Heart right ventricle (tissue), 16 donors: ENCODE data around the gene GPAT2. TPM values are rescaled to one million over a fixed set of nuclear protein-coding genes. Genes with fewer than 3 reads are reported as not detected.
"Not testable (repeated sequence)": the region's sequence is repeated elsewhere in the genome, so short reads cannot be mapped to it uniquely, and the experiment has no call there.

Experiments used
- ATAC-seq, 8 donors: fragments of 200-7000 bp; cut with Tn5 transposase; one replicate each; pipeline ENCODE4 v1.9.1; 2020; ENCODE audit warnings: mild to moderate bottlenecking in 8 of 8, moderate library complexity in 8 of 8, moderate number of reproducible peaks in 1 of 8
- DNase-seq, 2 donors: peaks; one replicate each; pipeline ENCODE4 v3.0.0-alpha.2; 2020
- H3K27ac ChIP-seq, 10 donors: fragments of 200-600 bp; sonication (generic) in 2 of 10; one replicate each; pipeline versions ENCODE4 v1.5.0 to v1.8.0; 2020 to 2022; ENCODE audit warnings: mild to moderate bottlenecking in 3 of 10
- H3K27me3 ChIP-seq, 7 donors: fragments of 200-600 bp; one replicate each; pipeline ENCODE4 v1.8.0; 2021 to 2022; ENCODE audit warnings: mild to moderate bottlenecking in 2 of 7
- H3K36me3 ChIP-seq, 9 donors: fragments of 200-600 bp; sonication (generic) in 1 of 9; one replicate each; pipeline versions ENCODE4 v1.5.0 to v1.8.0; 2020 to 2022; ENCODE audit warnings: mild to moderate bottlenecking in 2 of 9
- H3K4me1 ChIP-seq, 9 donors: fragments of 200-600 bp; sonication (generic) in 1 of 9; one replicate each; pipeline versions ENCODE4 v1.5.0 to v1.8.0; 2020 to 2022; ENCODE audit warnings: mild to moderate bottlenecking in 4 of 9
- H3K4me3 ChIP-seq, 10 donors: fragments of 200-600 bp; sonication (generic) in 2 of 10; one replicate each; pipeline versions ENCODE4 v1.5.0 to v1.8.0; 2020 to 2022; ENCODE audit warnings: mild to moderate bottlenecking in 7 of 10, moderate library complexity in 2 of 10
- H3K9me3 ChIP-seq, 11 donors: fragments of 200-600 bp in 10 of 11; sonication (generic) in 2 of 11; one replicate each; pipeline versions ENCODE4 v1.5.0 to v1.8.0; 2013 to 2022; ENCODE audit warnings: mild to moderate bottlenecking in 2 of 11, control low read depth in 1 of 11, moderate library complexity in 1 of 11
- WGBS, 2 donors: extraction: QIAGEN DNeasy Blood & Tissue Kit; methylation state at CpG; one replicate each; pipeline ENCODE4 v1.1.7; 2013; ENCODE audit warnings: inconsistent platforms in 1 of 2; 5-methylcytosine and 5-hydroxymethylcytosine counted together
- intact Hi-C, 10 donors: fragments of 100-400 bp; cut with DNase I; formaldehyde crosslinking; loops; one replicate each; pipeline versions ENCODE4 v1.11.1 to v1.14.2; 2022
- polyA plus RNA-seq, 2 donors: library from polyadenylated mRNA; stranded (reverse); fragments of 200-250 nt; gene quantifications; one replicate each; pipeline ENCODE4 v1.2.3, GENCODE V29; 2013
- total RNA-seq, 10 donors: library from RNA; stranded (reverse); fragmentation: NEBNext Ultra II Directional in 3 of 10; extraction: Animal tissue kit (Norgen Biotek cat#: 25700) in 3 of 10; gene quantifications; one replicate each; pipeline versions ENCODE4 v1.2.1 to v1.2.4, GENCODE V29; 2021 to 2023
- TF ChIP-seq, protein P1 (sequence below), 9 donors: fragments of 200-600 bp; sonication (generic) in 2 of 9; IDR thresholded peaks; one replicate each; pipeline versions ENCODE4 v1.5.0 to v1.8.0; 2021 to 2022; ENCODE audit warnings: antibody characterized with exemption in 9 of 9, mild to moderate bottlenecking in 5 of 9, moderate library complexity in 1 of 9
- donor health status: Arrhythmogenic right ventricular cardiomyopathy.
- donor health status: ischemic (EF 13 %, LVEDD 7.1; RV severe dilation, severe dysfunction).
- donor health status: healthy with polysubstance abuse.
- donor health status: DM: no; HTN: yes; CAD: no.
- donor health status: DM: no; HTN: no; CAD: no.
- donor health status: ischemic (EF 25% LVEDD 6.9; RV normal size, moderate dysfunction).
- donor health status: ischemic (EF 25% LVEDD 5.7; RV mildly dilated, moderate dysfunction).
- donor health status: healthy.
- donor health status: DM: yes; HTN: yes; CAD: no.
- donor health status: Ischemic cardiomyopathy.
- donor health status: ischemic (EF 35%, LVEDD 5.7; RV mildly dilated, moderate dysfunction).
- donor health status: nonischemic (EF 11% LVEDD 7.7; RV severe dilation, severe dysfunction).
- donor health status: DM: yes; HTN: yes; CAD: no.
- donor health status: PGD.
- donor health status: ischemic (EF 29% LVEDD 5.4; RV normal size, mild dysfunction).
- donor health status: nonischemic (EF 23%, LVEDD 6.1; RV moderate dilation, normal function).

The GPAT2 gene
- total and polyA plus RNA-seq, 12 donors = 1.7 to 21.6 (median 4.3) TPM

DNA sequence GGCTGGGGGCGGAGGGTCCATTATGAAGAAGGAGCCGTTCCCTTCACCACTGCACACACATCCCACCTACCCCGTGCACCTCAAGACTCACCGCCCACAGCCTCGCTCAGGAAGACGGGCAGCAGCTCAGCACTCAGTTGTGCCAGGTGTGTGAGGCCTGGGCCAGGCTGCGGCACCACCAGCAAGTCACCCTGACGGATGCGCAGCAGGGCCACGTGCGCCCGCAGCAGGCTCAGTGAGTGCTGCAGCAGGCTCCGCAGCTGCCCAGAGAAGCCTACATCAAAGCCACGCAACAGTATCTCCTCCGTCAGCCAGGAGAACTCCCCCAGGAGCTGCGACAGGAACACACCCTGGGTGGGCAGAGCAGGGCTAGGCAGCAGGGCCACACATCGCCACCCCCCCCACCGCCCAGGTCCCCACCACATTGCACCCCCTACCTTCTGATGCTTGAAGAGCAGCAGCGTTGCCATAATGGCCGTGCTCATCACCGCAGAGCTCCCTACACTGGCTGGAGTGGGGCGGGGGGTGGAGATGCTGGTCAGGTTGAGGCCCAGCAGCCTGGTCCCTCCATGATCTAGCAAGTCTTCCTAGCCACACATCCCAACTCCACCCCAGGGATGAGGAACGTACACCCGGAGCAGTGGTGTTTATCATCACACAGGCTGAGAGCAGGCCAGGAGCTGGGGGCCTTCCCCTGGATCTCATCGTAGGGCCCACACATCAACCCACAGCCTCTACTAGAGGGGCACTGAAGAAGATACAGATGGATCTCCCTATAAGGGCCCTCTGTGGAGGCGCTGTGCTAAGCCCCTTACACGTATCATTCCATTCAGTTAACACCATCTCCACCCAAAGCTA lies 10.2 kb downstream of the GPAT2 start:
- H3K9me3 ChIP-seq = no peaks in the 10 kb centered on the region
- WGBS, 2 donors = 90 to 91% methylated on average over 27 of the region's 27 CpGs
- peaks cover 0 to 6% (median 0%) of the 10 kb centered on the region in 9 donors for H3K36me3 ChIP-seq
- peak in 1 of 8 donors; percentile 4 for ATAC-seq
- H3K4me1 ChIP-seq = peaks cover 0 to 7% (median 0%) of the 10 kb centered on the region in 9 donors
- intact Hi-C loops = loop anchor here in 4 of 10 donors (10.0 kb wide), 2 partner anchors 90 to 150 kb away; partner anchors contain the start of gene ADRA2B (in 4 of the 4)
- DNase-seq = no peak
- no peak overlapping the region for H3K4me3 ChIP-seq
- TF ChIP-seq, protein P1, sequence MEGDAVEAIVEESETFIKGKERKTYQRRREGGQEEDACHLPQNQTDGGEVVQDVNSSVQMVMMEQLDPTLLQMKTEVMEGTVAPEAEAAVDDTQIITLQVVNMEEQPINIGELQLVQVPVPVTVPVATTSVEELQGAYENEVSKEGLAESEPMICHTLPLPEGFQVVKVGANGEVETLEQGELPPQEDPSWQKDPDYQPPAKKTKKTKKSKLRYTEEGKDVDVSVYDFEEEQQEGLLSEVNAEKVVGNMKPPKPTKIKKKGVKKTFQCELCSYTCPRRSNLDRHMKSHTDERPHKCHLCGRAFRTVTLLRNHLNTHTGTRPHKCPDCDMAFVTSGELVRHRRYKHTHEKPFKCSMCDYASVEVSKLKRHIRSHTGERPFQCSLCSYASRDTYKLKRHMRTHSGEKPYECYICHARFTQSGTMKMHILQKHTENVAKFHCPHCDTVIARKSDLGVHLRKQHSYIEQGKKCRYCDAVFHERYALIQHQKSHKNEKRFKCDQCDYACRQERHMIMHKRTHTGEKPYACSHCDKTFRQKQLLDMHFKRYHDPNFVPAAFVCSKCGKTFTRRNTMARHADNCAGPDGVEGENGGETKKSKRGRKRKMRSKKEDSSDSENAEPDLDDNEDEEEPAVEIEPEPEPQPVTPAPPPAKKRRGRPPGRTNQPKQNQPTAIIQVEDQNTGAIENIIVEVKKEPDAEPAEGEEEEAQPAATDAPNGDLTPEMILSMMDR (IDR thresholded peaks at IDR 0.05) = no peak
- H3K27ac ChIP-seq = no peak overlapping the region
- no peaks in the 10 kb centered on the region for H3K27me3 ChIP-seq

- 90 to 98% methylated on average over 7 of the region's 7 CpGs for WGBS, 2 donors
- H3K9me3 ChIP-seq, H3K36me3 ChIP-seq, DNase-seq, H3K27me3 ChIP-seq, H3K4me1 ChIP-seq, H3K4me3 ChIP-seq, H3K27ac ChIP-seq: not testable (repeated sequence)
- intact Hi-C loops = loop anchor here in 4 of 10 donors (10.0 kb wide), 2 partner anchors 91 to 151 kb away; partner anchors contain the start of gene ADRA2B (in 4 of the 4)
- peak in 1 of 8 donors; percentile 3 for ATAC-seq
These were observed 11.0 kb downstream of the GPAT2 start for GRCh38 chr2:96023701-96024100.

GRCh38 chr2:96022701-96023447 lies 11.8 kb downstream of the GPAT2 start:
- H3K4me1 ChIP-seq, H3K4me3 ChIP-seq, H3K27ac ChIP-seq, H3K36me3 ChIP-seq, H3K27me3 ChIP-seq, H3K9me3 ChIP-seq: not testable (repeated sequence)
- DNase-seq (peak; percentile 85), ATAC-seq (peak; percentile 75 to 89 (median 88))
- WGBS, 2 donors = 60 to 61% methylated on average over 13 to 14 of the region's 19 CpGs
- intact Hi-C loops = loop anchor here in 4 of 10 donors (10.0 kb wide), 2 partner anchors 92 to 152 kb away; partner anchors contain the start of gene ADRA2B (in 4 of the 4)
- TF ChIP-seq, protein P1 (IDR thresholded peaks at IDR 0.05) = peak; percentile 71 to 88 (median 82)

- H3K4me3 ChIP-seq, H3K9me3 ChIP-seq, DNase-seq, H3K27ac ChIP-seq, ATAC-seq, H3K36me3 ChIP-seq, H3K27me3 ChIP-seq, H3K4me1 ChIP-seq: not testable (repeated sequence)
- 92 to 96% methylated on average over 7 of the region's 7 CpGs for WGBS, 2 donors
- intact Hi-C loops = loop anchor here in 4 of 10 donors (10.0 kb wide), 2 partner anchors 93 to 153 kb away; partner anchors contain the start of gene ADRA2B (in 4 of the 4)
These were observed 12.6 kb downstream of the GPAT2 start for GRCh38 chr2:96022126-96022525.

DNA sequence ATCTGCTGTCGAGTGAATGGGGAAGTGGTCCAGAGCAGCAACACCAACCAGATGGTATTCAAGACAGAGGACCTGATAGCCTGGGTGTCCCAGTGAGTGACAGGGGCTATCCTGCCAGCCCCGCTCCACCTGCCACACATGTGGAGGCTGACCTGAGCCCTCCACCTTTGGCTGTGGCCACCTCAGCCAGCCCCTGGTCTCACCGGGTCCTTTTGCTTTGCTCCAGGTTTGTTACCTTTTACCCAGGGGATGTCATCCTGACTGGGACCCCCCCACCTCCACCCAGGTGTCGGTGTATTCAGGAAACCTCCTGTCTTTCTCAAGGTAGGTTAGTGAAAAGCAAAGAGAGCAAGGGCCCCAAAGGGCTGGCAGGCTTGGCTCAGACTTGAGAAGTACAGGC lies 13.6 kb downstream of the GPAT2 start:
- not testable (repeated sequence) for H3K27ac ChIP-seq, H3K27me3 ChIP-seq, H3K9me3 ChIP-seq, DNase-seq, H3K36me3 ChIP-seq, ATAC-seq, H3K4me1 ChIP-seq, H3K4me3 ChIP-seq
- intact Hi-C loops = loop anchor here in 4 of 10 donors (10.0 kb wide), 2 partner anchors 94 to 154 kb away; partner anchors contain the start of gene ADRA2B (in 4 of the 4)
- WGBS, 2 donors = 93 to 94% methylated on average over 4 of the region's 4 CpGs

GRCh38 chr2:96019909-96020590 lies 14.7 kb downstream of the GPAT2 start:
- intact Hi-C loops = loop anchor here in 4 of 10 donors (10.0 kb wide), 2 partner anchors 95 to 155 kb away; partner anchors contain the start of gene ADRA2B (in 4 of the 4)
- DNase-seq = not testable (repeated sequence)
- 78 to 80% methylated on average over 3 to 4 of the region's 9 CpGs for WGBS, 2 donors

DNA sequence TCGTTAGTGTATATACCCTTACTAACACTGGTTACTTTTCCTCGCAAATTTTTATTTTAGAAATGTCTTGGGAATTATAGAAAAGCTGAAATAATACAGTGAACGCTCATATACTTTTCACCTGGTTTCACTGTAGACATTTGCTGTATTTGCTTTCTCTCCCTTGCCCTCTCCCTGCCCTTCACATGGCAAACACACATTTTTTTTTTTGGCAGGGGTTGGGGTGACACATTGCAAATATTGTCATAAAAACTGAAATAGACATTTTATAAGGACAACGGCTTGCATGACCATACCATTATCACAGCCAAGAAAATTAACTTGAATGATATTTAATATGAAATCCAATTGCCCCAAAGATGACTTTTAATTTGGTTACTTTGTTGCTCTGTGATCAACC lies 18.4 kb downstream of the GPAT2 start:
- H3K9me3 ChIP-seq, H3K4me3 ChIP-seq, H3K36me3 ChIP-seq, H3K27me3 ChIP-seq, H3K27ac ChIP-seq, DNase-seq, ATAC-seq, intact Hi-C loops: not testable (repeated sequence)
- 87 to 90% methylated on average over 3 of the region's 4 CpGs for WGBS, 2 donors
- peaks cover 0 to 10% (median 0%) of the 10 kb centered on the region in 9 donors for H3K4me1 ChIP-seq

More at GRCh38 chr2:96019909-96020590, 14.7 kb downstream of the GPAT2 start:
- H3K9me3 ChIP-seq, H3K27ac ChIP-seq, H3K4me1 ChIP-seq, ATAC-seq, H3K36me3 ChIP-seq, H3K4me3 ChIP-seq, H3K27me3 ChIP-seq: not testable (repeated sequence)

GRCh38 chr2:96012792-96013264 lies 21.9 kb downstream of the GPAT2 start:
- intact Hi-C loops, H3K36me3 ChIP-seq, H3K27me3 ChIP-seq, DNase-seq, H3K9me3 ChIP-seq, H3K4me3 ChIP-seq, ATAC-seq: not testable (repeated sequence)
- peak overlapping the region in 2 of 10 donors; percentile 46 to 62 for H3K27ac ChIP-seq
- WGBS, 2 donors = 70 to 83% methylated on average over 1 of the region's 1 CpG
- peaks cover 4 to 27% (median 8%) of the 10 kb centered on the region in 9 donors for H3K4me1 ChIP-seq
